GM19238 (cell line): Measurements from ENCODE around the gene PCSK2.

ENCODE experiments used
- DNase-seq: peaks from one replicate; pipeline ENCODE4 v3.0.0; 2011; ENCODE audit warnings: low spot score; ENCODE audit not compliant: insufficient read length

The PCSK2 gene

GRCh38 chr20:17471606-17472187, 244.9 kb downstream of the PCSK2 start:
- no peak for DNase-seq

- no peak for DNase-seq
These were observed 246.8 kb downstream of the PCSK2 start for GRCh38 chr20:17473659-17474058.

GRCh38 chr20:17479063-17479657, 252.3 kb downstream of the PCSK2 start:
- no peak for DNase-seq

- DNase-seq: no peak
These were observed 253.9 kb downstream of the PCSK2 start for GRCh38 chr20:17480696-17481095.

- DNase-seq: no peak
These were observed 254.8 kb downstream of the PCSK2 start for GRCh38 chr20:17481661-17482060.

- DNase-seq: no peak
These were observed 255.7 kb downstream of the PCSK2 start for GRCh38 chr20:17482536-17482935.

- no peak for DNase-seq
These were observed 258.2 kb downstream of the PCSK2 start for GRCh38 chr20:17485017-17485416.

GRCh38 chr20:17488916-17489600, 262.2 kb downstream of the PCSK2 start:
- no peak for DNase-seq

- no peak for DNase-seq
These were observed 263.7 kb downstream of the PCSK2 start for GRCh38 chr20:17490501-17490900.

GRCh38 chr20:17491041-17491440, 264.2 kb downstream of the PCSK2 start:
- DNase-seq: no peak

GRCh38 chr20:17491488-17491887, 264.6 kb downstream of the PCSK2 start:
- no peak for DNase-seq

GRCh38 chr20:17493173-17493572, 266.3 kb downstream of the PCSK2 start:
- DNase-seq: no peak

- no peak for DNase-seq
These were observed 267.4 kb downstream of the PCSK2 start for GRCh38 chr20:17494201-17494600.

GRCh38 chr20:17495826-17496225, 269.0 kb downstream of the PCSK2 start:
- no peak for DNase-seq

GRCh38 chr20:17497821-17498580, 271.2 kb downstream of the PCSK2 start:
- no peak for DNase-seq

- DNase-seq: no peak
These were observed 271.8 kb downstream of the PCSK2 start for GRCh38 chr20:17498641-17499040.

- no peak for DNase-seq
These were observed 272.2 kb downstream of the PCSK2 start for GRCh38 chr20:17499041-17499440.

- no peak for DNase-seq
These were observed 273.4 kb downstream of the PCSK2 start for GRCh38 chr20:17500271-17500670.

GRCh38 chr20:17500826-17501225, 274.0 kb downstream of the PCSK2 start:
- DNase-seq: no peak

- DNase-seq: no peak
These were observed 274.9 kb downstream of the PCSK2 start for GRCh38 chr20:17501701-17502100.

- no peak for DNase-seq
These were observed 275.3 kb downstream of the PCSK2 start for GRCh38 chr20:17502105-17502504.
